SU-DHL-6 (cell line): ENCODE data around the gene ITGB1.

ENCODE experiments used
- CTCF ChIP-seq: fragments of 200-600 bp; sonication (generic); IDR thresholded peaks from one replicate; pipeline ENCODE4 v1.5.1; 2017; ENCODE audit warnings: antibody characterized with exemption, mild to moderate bottlenecking, low read length, moderate library complexity; ENCODE audit not compliant: insufficient read depth, poor library complexity, severe bottlenecking
- EZH2phosphoT487 ChIP-seq: fragments of 200-600 bp; sonication (generic), shearing (Covaris generic); conservative IDR thresholded peaks from 2 replicates; pipeline ENCODE4 v1.6.1; 2018; ENCODE audit warnings: mild to moderate bottlenecking, antibody characterized with exemption, low read length, moderate library complexity, mixed read lengths

DNA sequence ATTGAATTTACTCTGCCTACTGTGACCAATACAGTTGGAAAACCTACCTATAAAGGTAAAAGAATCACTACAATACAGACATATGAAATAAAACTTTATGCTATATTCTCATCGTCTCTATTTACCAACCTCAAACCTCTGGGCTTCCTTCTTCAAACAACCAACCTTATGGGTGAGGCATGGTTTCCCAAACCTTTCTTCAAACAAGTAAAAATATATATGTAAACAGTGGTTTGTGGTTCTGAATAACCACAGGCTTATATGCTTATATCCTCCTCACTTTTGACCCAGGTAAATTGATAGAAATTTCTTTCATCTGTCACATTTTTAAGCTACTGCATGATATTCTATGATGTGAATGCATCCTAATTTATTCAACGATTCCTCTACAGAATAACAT, 103.6 kb downstream of the ITGB1 start:
- no peak for TF ChIP-seq CTCF
- no peak for TF ChIP-seq EZH2phosphoT487
